Upper lobe of left lung (tissue), 6 donors: ENCODE measurements around the gene RBMS1. TPM values are rescaled to one million over a fixed set of nuclear protein-coding genes. Genes with fewer than 3 reads are reported as not detected.

ENCODE experiments used
- ATAC-seq, 2 donors: fragments of 200-7000 bp; cut with Tn5 transposase; one replicate each; pipeline ENCODE4 v1.9.1; 2022; ENCODE audit warnings: mild to moderate bottlenecking in 2 of 2, moderate library complexity in 2 of 2; ENCODE audit not compliant: low FRiP score in 2 of 2
- DNase-seq, 2 donors: peaks; one replicate each; pipeline ENCODE4 v3.0.0-alpha.2; 2019 to 2020
- H3K27ac ChIP-seq, 4 donors: fragments of 200-600 bp; sonication (generic); one replicate each; pipeline ENCODE4 v1.5.1; 2016 to 2019
- H3K27me3 ChIP-seq, 4 donors: fragments of 200-600 bp; sonication (generic); one replicate each; pipeline ENCODE4 v1.5.1; 2017 to 2019
- H3K36me3 ChIP-seq, 4 donors: fragments of 200-600 bp; sonication (generic); one replicate each; pipeline ENCODE4 v1.5.1; 2016 to 2019
- H3K4me1 ChIP-seq, 4 donors: fragments of 200-600 bp; sonication (generic); one replicate each; pipeline ENCODE4 v1.5.1; 2018 to 2019
- H3K4me3 ChIP-seq, 4 donors: fragments of 200-600 bp; sonication (generic); one replicate each; pipeline ENCODE4 v1.5.1; 2017 to 2019; ENCODE audit warnings: mild to moderate bottlenecking in 2 of 4, moderate library complexity in 1 of 4
- H3K9me3 ChIP-seq, 4 donors: fragments of 200-600 bp; sonication (generic); one replicate each; pipeline ENCODE4 v1.5.1; 2018 to 2019
- CTCF ChIP-seq, 6 experiments: fragments of 450-650 bp in 4 of 6; fragments of 200-600 bp in 2 of 6; sonication (generic) in 2 of 6; IDR thresholded peaks; one replicate each; pipeline ENCODE4 v1.5.1; 2016 to 2019; ENCODE audit warnings: antibody characterized with exemption in 6 of 6
- EP300 ChIP-seq, 4 donors: sonication (generic); formaldehyde crosslinking; IDR thresholded peaks; one replicate each; pipeline ENCODE4 v1.5.1; 2017; ENCODE audit warnings: antibody characterized with exemption in 4 of 4, control low read depth in 2 of 4
- POLR2A ChIP-seq, 4 donors: fragments of 450-650 bp; IDR thresholded peaks; one replicate each; pipeline ENCODE4 v1.5.1; 2016 to 2017; ENCODE audit warnings: antibody characterized with exemption in 4 of 4, mild to moderate bottlenecking in 2 of 4
- POLR2AphosphoS5 ChIP-seq, 2 donors: sonication (generic); formaldehyde crosslinking; IDR thresholded peaks; one replicate each; pipeline ENCODE4 v1.5.1; 2017; ENCODE audit warnings: antibody characterized with exemption in 2 of 2
- WGBS, 2 donors: methylation state at CpG; one replicate each; pipeline ENCODE4 v1.1.5; 2017 to 2018; 5-methylcytosine and 5-hydroxymethylcytosine counted together
- total RNA-seq, 6 donors: library from RNA; depleted of rRNA in 4 of 6; stranded (reverse); fragments of >200 nt in 4 of 6; gene quantifications; one replicate each; pipeline versions ENCODE4 v1.1.0 to v1.2.1, GENCODE V29; 2016 to 2021
- donor health status: DM: no; HTN: no; CAD: no; lungs with moderate emphysema.
- donor health status: DM: no; HTN: yes; CAD: no; lungs with severe emphysema.

The RBMS1 gene
- total RNA-seq, 6 donors from 2014 or later: 81.3 to 125 (median 95.4) TPM

GRCh38 chr2:160325418-160325817 is 168.2 kb downstream of the RBMS1 start:
- Histone ChIP-seq H3K4me1 (peaks cover 45 to 74% (median 59%) of the 10 kb centered on the region in 4 donors), H3K4me3 (no peak overlapping the region), H3K27me3 (no peaks in the 10 kb centered on the region), H3K9me3 (no peaks in the 10 kb centered on the region), H3K36me3 (no peaks in the 10 kb centered on the region), H3K27ac (peak overlapping the region in 1 of 4 donors; percentile 48)
- ATAC-seq (no peak), DNase-seq (no peak)
- WGBS, 2 donors: 45 to 53% methylated on average over 2 of the region's 2 CpGs
- no peak for TF ChIP-seq EP300 (IDR thresholded peaks at IDR 0.05)
- TF ChIP-seq POLR2A (IDR thresholded peaks at IDR 0.05): no peak
- TF ChIP-seq POLR2AphosphoS5 (IDR thresholded peaks at IDR 0.05): no peak

- H3K27ac ChIP-seq: peak overlapping the region in 1 of 4 donors; percentile 48
- no peak for ATAC-seq
Observed at GRCh38 chr2:160324917-160325316, 168.7 kb downstream of the RBMS1 start.

GRCh38 chr2:160324161-160324800 is 169.3 kb downstream of the RBMS1 start:
- no peak overlapping the region for H3K27ac ChIP-seq
- ATAC-seq (peak; percentile 47 to 61), DNase-seq (peak in 1 of 2 donors; percentile 58)
- no peaks in the 10 kb centered on the region for H3K27me3 ChIP-seq
- 49 to 58% methylated on average over 12 of the region's 12 CpGs for WGBS, 2 donors
- H3K4me3 ChIP-seq: no peak overlapping the region
- peaks cover 39 to 70% (median 58%) of the 10 kb centered on the region in 4 donors for H3K4me1 ChIP-seq
- no peaks in the 10 kb centered on the region for H3K9me3 ChIP-seq
- no peaks in the 10 kb centered on the region for H3K36me3 ChIP-seq
- TF ChIP-seq CTCF (IDR thresholded peaks at IDR 0.05) (peak; percentile 28 to 66 (median 61)), POLR2A (IDR thresholded peaks at IDR 0.05) (no peak)

More at GRCh38 chr2:160324917-160325316, 168.7 kb downstream of the RBMS1 start:
- no peaks in the 10 kb centered on the region for H3K9me3 ChIP-seq
- no peak overlapping the region for H3K4me3 ChIP-seq
- WGBS, 2 donors: 76 to 83% methylated on average over 3 of the region's 3 CpGs
- H3K4me1 ChIP-seq: peaks cover 45 to 76% (median 60%) of the 10 kb centered on the region in 4 donors
- DNase-seq: no peak
- H3K27me3 ChIP-seq: no peaks in the 10 kb centered on the region
- H3K36me3 ChIP-seq: no peaks in the 10 kb centered on the region
- TF ChIP-seq EP300 (IDR thresholded peaks at IDR 0.05) (no peak), CTCF (IDR thresholded peaks at IDR 0.05) (no peak), POLR2AphosphoS5 (IDR thresholded peaks at IDR 0.05) (no peak), POLR2A (IDR thresholded peaks at IDR 0.05) (no peak)

GRCh38 chr2:160322320-160322719 is 171.3 kb downstream of the RBMS1 start:
- H3K4me1 ChIP-seq: peaks cover 26 to 62% (median 54%) of the 10 kb centered on the region in 4 donors
- no peak overlapping the region for H3K4me3 ChIP-seq
- H3K27me3 ChIP-seq: no peaks in the 10 kb centered on the region
- H3K27ac ChIP-seq: no peak overlapping the region
- ATAC-seq: no peak
- no peaks in the 10 kb centered on the region for H3K9me3 ChIP-seq
- peaks cover 0 to 6% (median 0%) of the 10 kb centered on the region in 4 donors for H3K36me3 ChIP-seq
- no peak for DNase-seq
- TF ChIP-seq POLR2A (IDR thresholded peaks at IDR 0.05): no peak
- TF ChIP-seq EP300 (IDR thresholded peaks at IDR 0.05): no peak
- no peak for TF ChIP-seq CTCF (IDR thresholded peaks at IDR 0.05)
- no peak for TF ChIP-seq POLR2AphosphoS5 (IDR thresholded peaks at IDR 0.05)
- WGBS, 2 donors: 62 to 65% methylated on average over 3 of the region's 3 CpGs

GRCh38 chr2:160321006-160321405 is 172.6 kb downstream of the RBMS1 start:
- peak in 1 of 2 donors; percentile 73 for DNase-seq
- WGBS, 2 donors: 43 to 49% methylated on average over 2 of the region's 2 CpGs
- Histone ChIP-seq H3K36me3 (peaks cover 0 to 6% (median 1%) of the 10 kb centered on the region in 4 donors), H3K27ac (peak overlapping the region; percentile 20 to 66 (median 34)), H3K9me3 (no peaks in the 10 kb centered on the region), H3K4me1 (peaks cover 24 to 65% (median 52%) of the 10 kb centered on the region in 4 donors), H3K4me3 (no peak overlapping the region), H3K27me3 (no peaks in the 10 kb centered on the region)
- ATAC-seq: peak; percentile 46 to 54
- TF ChIP-seq CTCF (IDR thresholded peaks at IDR 0.05): no peak
- TF ChIP-seq EP300 (IDR thresholded peaks at IDR 0.05): no peak
- no peak for TF ChIP-seq POLR2AphosphoS5 (IDR thresholded peaks at IDR 0.05)
- no peak for TF ChIP-seq POLR2A (IDR thresholded peaks at IDR 0.05)
